Measurements from ENCODE around the gene DCAF11.

DNA sequence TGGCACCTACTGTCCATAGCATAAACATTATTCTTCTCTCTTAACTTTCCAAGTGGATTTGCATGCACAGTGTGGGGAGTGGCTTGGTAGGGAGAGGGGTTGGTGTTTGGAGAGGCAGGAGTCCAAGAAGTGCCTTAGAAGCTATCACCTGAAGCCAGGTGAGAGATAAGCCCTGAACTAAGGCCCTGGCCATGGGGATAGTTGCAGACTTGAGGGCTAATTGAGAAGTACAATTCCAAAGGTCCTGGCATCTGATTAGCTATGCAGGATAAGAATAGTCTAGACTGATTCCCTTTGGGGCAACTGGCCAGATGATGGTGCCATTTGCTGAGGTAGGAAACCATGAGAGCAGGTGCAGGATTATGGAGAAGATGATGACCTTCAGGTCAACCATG lies 22.5 kb upstream of the DCAF11 start:
- TF ChIP-seq GATA2 (IDR thresholded peaks at IDR 0.05; ENCODE audit: low read depth, low read length): no peak
- no peak for TF ChIP-seq GATA3 (IDR thresholded peaks at IDR 0.05; ENCODE audit: low read depth, low read length)
